HG03095 (cell line): ENCODE data around the gene PDZD2.

ENCODE experiments used
- ATAC-seq: cut with Tn5 transposase; IDR thresholded peaks from one replicate; pipeline ENCODE4 v1.9.1; 2021; ENCODE audit warnings: moderate library complexity; ENCODE audit not compliant: unreplicated experiment

PDZD2 gene

DNA sequence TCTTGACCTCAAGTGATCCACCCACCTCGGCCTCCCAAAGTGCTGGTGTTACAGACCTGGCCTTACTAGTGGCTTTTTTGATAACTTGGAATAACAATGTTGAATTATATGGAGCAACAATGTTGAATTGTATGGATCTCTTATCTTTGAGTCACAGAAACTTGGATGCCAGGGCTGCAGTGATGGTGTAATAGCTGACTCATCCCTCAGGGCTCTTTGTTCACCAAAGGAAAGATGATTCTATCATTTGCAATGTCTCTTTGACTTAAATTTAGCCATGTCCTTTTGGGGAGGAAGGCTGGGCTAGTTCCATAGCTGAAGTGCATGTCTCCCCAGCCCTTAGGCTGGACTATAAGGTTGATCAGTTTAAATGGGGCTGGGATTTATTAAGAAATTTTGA is 172.3 kb downstream of the PDZD2 start:
- no peak for ATAC-seq

DNA sequence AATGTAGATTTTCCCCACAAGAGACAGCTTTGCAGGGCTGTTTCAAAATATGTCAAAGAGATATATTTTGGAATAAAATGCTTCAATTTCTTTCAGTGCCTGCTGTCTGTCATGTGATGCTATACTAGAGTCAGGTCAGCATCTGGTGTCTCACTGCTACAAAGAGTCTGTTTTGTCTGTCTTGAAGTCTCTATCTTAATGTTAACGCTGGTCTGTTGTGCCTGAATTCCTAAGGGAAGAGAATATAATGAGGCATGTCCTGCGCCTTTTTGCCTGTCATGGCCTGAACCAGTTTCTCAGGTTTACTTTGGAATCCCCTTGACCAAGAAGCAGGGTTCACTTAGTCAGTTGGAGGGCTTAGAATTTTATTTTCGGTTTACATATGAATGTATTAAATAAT is 176.4 kb downstream of the PDZD2 start:
- no peak for ATAC-seq

DNA sequence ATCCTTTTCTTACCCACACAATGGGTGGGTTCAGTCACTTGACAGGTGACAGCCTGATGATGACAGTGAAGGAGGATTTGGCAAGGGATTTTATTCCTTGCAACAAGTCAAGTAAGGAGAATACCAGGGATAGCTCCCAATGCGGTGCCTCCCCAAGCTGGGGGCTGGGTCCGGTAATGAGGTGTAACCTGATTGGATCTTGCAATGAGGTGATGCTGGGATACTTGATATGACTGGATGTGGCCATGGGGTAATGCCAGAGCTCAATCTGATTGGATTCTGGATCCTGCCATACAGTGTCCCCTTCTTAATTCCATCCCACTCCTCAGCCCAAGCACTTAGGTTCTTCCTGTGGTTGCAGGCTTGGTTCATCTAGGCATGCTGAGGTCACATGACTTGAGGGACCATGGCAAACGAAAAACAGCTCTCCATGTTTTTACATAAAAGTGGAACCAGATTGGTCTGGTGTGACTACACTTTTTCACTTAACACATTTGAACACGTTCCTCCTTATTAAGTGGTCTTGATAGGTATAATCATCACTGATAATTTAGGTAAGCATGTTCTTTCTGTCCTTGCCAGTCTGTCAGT is 181.1 kb downstream of the PDZD2 start:
- ATAC-seq = no peak

DNA sequence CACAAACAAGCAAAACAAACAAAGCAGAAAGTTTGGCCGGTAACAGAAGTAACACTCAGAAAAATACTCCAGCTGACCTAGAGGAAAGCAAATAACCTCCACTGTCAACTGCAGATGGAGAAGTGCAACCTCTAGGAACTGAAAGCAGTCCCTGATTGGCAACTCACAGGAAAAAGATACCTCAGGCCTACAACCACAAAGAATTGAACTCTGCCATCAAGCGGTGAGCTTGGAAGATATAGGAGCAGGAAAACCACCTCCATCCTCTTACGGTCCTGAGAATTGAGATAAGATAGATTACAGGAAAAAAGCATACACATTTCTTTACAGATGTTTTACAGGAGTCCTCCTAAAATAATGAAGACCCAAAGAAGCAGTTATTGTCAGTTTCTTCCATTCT is 184.5 kb downstream of the PDZD2 start:
- no peak for ATAC-seq

DNA sequence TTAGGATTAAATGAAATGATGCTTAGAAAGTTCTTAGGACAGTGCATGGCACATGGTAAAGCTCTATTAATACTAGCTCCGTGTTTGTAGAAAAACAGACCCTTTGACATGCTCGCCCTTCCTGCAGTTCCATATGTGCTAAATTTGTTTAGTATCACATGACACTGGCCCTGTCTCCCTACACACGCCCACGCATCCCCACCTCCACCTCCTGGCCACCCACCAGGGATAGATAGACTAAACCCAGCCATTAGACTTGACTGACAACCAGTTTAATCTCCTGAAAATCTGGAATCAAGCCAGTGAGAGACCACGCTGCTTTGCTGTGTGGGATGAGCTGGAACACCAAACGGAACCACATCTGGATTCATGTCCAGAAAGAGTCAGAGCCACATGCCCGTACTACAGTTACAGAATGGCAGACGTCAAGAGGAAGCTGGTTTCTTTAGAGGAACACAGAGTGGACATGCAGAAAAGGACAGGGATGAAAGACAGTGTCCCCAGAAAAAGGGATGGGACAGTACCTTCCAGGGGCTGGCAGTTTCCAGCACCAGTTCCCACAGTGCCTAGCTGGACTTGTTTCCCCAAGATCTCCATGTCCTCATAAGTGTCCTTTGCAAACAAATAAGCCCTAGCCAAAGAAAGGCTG is 186.1 kb downstream of the PDZD2 start:
- ATAC-seq = no peak

DNA sequence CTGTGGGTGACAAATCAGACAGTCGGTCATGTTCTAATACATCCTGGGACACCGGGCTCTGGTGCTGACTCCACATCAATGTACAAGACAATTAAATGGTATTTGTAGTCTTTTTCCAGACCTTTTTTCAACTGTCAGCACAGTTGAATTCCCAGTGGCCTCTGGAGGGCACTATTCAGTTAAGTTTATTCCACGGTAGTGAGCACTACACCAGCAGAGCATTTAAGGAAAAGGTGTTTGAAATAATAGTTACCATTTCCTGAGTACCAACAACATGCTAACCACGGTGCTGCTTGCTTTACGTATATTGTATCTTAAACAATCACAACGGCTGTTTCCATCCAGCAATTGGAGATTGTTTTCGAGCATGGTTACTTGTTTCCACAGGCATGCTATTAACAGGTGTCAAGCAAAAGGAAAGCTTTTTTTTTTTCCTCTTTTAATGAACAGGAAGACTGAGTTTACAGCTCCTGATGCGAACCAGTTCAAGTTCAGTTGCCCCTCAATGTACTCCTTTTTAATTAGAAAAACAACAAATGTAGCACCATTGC is 186.7 kb downstream of the PDZD2 start:
- ATAC-seq = peak; percentile 57

DNA sequence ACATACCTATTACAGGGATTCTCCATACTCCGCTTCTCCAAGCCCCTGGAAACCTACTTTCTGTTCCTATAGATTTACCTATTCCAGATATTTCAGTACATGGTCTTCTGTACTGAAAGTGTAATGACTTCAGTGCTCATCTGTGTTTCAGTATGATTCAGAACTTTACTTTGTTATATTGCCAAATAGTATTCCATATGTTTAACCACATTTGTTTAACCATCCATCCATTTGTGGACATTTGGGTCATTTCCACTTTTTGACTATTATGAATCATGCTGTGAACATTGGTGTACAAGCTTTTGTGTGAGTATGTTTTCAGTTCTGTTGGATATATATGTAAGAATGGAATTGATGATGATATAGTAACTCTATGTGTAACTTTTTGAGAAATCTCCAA is 188.9 kb downstream of the PDZD2 start:
- ATAC-seq = no peak

DNA sequence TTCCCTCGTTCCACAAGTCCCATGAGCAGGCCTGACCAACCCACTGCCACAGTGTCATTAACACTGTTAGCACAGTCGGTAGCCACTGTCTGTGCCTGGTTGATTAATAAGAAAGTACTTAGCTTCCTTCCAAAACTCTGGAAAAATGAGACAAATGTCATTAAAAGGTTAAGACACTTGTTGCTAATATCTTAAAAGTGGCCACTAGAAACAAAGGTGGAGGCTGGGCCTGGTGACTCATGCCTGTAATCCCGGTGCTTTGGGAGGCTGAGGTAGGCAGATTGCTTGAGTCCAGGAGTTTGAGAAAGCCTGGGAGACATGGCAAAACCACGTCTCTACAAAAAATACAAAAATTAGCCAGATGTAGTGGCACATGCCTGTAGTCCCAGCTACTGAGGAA is 194.0 kb downstream of the PDZD2 start:
- ATAC-seq = no peak

DNA sequence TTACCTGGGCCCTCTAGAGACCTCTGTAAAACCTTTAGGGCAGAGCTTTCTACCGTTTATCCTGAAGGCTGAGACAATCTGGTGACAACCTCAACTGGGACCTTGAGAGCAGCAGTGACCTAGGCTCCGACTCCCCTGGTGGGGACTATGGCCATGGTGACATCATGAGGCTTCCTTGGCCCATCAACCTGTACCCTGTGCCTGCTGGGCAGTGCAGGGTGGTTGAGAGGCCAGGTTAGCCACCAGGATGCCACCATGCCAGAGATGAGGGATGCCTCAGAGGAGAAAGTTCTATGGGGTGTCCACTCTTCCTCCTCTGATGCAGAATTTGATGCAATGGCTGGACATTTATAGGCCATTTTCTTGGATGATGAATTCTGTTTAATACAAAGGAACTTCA is 194.8 kb downstream of the PDZD2 start:
- no peak for ATAC-seq

DNA sequence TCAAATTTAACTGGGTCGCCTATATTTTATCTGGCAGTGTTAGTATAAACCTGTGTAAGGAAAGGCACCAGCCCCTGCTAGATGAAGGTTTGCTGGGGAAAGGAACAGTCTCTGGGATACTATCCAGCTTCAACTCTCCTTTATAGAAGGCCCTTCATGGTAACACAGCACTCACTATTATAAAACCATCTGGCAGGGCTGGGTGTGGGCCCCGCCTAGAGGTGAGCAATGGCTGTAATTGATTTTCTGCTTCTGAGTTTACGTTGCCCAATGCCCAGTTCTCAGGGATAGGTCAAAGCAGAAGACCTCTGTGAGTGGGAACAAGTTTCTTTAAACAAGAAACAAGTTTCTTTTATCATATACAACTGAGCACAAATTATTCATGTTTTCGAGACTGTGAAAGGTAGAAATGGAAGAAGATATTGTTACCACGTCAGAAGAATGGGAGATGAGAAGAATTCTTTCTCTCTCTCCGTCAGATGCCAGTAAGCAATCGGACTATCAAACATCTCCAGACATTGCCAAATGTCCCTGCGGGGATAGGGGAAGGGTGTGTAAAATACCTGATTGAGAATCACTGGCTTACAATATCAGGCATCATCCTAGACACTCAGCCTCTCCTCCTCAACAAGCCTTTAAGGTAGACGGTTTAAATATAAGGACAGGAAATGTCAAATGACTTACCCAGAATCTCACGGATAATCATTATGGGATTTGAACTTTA is 205.9 kb downstream of the PDZD2 start:
- no peak for ATAC-seq

DNA sequence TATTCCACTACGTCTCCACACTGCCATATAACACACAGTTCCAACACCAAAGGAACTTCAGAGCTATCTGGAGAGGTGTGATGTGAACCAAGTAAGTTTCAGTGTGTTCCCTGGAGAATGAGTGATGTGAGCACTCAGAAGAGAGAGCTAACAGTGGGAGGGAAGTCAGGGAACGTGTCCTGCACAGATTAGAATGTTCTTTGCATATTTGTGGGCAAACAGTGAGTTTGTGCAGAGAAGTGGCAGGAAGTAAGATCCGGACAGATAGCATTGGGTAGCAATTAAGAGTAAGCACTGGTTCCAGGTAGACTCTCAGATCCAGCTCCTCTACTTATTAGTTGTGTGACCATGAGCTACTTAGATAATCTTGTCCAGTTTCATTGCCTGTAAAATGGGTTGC is 206.4 kb downstream of the PDZD2 start:
- no peak for ATAC-seq

DNA sequence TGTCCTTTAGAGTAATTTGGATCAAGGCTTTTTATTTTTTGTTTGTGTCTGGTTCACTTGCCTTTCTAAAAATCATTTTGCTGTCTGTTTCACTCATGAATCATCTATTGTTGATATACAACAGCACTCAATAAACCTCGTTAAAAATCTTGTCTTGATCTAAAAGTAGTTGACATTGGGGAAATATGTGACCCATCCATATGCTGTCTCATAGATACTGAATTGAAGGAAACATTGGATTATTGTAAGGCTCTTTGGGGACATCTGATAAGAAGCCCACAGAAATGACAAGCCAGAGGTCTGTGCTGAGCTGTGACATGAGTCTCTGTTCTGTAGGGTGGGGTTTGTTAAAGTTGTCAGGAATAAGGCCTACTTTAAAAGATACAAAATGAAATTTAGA is 208.0 kb downstream of the PDZD2 start:
- no peak for ATAC-seq

DNA sequence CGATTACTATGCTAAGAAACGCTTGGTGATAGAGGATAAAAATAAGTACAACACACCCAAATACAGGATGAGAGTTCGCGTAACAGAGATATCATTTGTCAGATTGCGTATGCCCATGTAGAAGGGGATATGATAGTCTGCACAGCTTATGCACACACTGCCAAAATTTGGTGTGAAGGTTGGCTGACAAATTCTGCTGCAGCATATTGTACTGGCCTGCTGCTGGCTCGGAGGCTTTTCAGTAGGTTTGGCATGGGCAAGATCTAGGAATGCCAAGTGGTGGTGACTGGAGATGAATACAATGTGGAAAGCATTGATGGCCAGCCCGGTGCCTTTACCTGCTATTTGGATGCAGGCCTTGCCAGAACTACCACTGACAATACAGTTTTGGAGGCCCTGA is 208.4 kb downstream of the PDZD2 start:
- no peak for ATAC-seq

DNA sequence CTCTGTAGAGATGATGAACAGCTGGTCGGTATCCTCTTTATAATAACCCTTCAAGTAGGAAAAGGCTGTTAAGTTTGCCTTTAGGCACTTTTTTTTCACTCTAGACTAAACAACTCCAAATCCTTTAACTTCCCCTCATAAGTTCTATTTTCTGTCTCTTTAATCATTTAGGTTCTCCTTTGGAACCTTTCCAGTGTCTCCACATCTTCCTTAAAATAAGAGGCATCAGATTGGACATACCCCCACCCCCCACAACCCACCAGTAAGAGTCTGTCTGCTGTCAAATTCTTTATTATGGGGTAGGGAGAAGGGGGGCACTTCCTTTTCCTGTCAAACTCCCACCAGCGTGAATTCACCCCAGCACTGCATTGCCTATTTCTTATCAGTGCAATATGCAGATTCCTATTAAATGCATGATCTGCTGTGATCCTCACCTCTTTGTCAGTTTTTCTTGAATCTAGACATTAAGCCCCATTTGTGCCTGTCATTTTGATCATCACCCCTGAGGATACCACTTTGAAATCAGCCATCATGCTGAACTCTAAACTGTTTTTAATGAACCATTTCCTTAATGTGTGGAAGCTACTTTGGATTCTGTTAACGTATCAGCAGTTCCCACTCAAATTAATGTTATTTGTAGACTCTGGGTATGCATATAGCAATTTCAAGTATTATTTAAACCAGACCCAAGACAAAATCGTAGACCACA is 212.2 kb downstream of the PDZD2 start:
- ATAC-seq = no peak

DNA sequence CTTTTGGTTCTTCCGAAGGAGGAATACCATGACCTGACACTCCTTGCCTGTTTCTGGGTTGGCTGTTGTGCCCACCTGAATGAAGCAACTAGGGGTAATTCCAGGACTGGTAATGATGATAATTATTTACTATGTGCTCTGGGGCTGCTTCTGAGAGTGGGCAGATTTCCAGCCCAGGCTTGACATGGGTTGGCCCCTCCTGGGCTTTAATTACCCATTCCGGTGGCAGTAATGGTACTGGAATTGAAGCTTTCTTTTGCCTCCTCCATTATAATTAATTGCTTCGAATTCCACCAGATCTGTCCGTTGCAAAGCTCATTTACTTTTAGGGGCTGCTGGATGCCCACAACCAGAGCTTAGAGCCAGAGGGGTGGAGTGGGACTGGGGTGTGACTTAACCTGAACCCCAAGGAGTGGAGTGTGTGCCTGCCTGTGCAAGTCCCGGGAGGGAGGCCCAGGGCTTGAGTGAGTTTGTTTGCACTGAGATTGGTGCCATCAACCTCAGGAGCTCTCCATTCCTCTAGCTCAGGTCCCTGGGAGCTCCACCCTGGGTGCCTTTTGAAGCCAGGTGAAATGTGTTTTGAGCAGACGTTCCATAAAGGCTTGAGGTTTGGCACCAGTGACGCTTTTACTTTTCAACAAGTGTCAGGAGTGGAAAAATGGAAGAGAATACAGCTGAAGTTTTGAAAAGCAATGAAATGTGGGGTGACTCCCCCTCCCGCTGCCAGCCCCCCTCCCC is 214.6 kb downstream of the PDZD2 start:
- no peak for ATAC-seq

DNA sequence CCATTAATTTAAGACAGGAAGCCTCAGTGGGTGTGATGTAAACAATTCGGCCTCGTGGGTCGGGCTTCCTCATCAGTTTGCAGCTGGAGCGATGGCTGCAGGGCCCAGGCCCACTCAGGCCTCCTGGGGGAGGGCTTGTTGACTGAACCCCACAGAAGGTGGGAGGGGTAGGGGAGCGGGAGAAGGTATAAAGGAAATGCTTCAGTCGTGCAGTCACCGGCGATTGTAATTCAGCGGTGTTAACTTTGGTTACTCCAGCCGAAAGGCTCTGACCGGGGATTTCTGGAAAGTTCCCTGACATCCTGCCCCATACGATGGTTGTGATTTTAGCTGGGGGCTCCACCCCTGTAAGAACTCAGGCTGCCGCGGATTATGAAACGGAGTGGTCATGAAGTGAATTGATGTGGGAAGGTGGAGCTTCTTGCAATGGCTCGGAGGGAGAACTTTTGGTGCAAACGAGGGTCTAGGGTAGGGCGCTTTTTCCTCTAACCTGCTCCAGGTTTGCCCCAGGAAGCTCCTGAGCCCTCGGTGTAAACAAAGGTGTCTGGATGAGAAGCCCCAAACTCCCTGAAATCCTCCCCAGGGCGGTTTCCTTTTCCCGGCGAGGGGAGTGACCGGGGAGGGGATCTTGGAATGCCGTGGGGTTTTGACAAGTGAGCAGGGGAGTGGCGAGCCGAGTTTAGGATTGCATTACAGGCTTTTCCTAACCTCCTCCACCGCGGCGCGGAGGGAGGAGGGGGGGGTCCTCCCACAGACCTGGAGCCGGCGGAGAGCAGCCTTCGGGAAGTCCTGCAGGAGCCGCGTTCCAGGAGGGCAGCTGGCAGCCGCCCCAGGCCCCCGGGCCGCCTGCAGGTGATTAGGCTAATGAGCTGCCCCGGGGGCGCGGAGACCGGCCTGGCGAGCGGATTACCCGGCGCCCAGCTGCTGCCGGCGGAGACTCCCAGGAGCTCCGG is 215.5 kb downstream of the PDZD2 start:
- no peak for ATAC-seq

DNA sequence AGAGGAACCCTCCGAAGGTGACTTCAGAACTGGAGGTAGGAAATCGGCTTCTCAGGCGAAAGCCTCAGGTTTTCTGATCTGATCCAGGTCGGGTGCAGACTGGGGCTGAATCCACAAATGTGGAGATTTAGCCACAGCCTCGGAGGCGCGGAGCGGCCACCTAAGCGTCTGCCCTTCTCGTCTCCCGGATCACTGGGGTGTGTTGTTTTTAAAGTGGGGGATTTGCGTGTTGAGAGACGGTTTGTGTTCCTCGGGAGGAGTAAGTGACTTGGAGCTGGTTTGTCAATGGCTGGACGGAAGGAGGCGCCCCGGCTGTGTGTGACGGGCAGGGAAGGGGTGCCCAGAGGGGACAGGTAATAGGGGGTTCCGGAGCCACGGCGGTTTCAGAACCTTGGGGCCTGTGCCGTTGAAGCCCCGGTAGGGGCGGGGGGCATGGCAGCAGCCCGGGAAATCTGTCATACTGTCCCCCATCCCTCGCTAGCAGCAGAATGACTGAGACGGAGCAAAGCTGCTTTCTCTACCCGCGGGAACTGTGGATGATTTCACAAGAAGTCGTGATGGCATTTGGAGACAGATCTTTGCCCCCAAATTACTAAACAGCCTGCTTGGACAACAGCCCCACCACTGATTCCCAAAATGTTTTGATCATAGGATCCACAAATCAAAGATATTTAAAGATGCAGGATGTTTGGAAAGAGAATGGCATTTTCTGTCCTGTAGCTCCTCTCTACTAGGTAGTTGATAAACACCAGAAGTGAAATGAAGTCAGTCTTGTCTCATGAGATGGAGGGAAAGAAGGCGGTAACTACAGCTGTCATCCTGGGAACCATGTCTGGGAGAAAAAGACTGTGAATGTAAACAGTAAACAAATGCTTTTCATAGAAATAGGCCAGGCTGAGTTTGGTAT is 216.5 kb downstream of the PDZD2 start:
- no peak for ATAC-seq

DNA sequence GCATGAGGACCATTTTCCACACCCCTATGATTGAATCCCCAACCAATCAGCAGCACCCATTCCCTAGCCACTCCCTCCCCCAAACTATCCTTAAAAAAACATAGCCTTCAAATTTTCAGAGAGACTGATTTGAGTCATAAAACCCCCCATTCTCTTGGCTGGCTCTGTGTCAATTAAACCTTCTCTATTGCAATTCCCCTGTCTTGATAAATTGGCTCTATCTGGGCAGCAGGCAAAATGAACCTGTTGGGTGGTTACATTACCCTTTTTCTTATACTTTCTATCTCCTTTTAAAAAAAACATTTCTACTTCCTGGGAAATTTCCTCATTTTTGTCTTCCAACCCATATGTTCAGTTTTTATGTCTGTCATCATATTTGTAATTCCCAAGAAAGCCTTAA is 220.2 kb downstream of the PDZD2 start:
- no peak for ATAC-seq

DNA sequence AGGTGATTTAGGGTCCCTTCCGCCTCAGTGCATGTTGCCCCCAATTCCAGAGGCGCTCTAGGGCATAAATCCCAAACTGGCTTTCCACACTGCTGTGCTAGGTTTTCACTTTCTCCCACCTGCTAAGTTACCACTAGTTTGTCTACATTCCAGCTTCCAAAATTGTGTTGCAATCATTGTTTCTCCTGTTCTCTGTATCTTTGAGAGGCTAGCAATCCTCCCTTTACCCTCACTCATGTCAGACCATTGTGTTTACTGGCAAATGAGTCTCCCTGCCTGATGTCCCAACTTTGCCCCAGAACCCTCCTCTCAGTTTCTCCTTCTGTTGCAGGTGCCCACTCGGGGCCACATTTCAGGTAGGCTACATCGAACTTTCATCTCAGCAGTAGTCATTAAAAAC is 221.3 kb downstream of the PDZD2 start:
- ATAC-seq = no peak
